Measurements from ENCODE around the gene REC8.
"Not testable (repeated sequence)": the region's sequence is repeated elsewhere in the genome, so short reads cannot be mapped to it uniquely, and the experiment has no call there.

Gene REC8

GRCh38 chr14:24219080-24219479 lies 47.2 kb downstream of the REC8 start:
- no peak for DNase-seq (ENCODE audit: low read depth)
- TF ChIP-seq CTCF (IDR thresholded peaks at IDR 0.05; ENCODE audit: low read length, missing control alignments) = no peak
- no peak overlapping the region for H3K4me3 ChIP-seq (replicated peaks; ENCODE audit: low read depth, low read length)

- no peak for DNase-seq (ENCODE audit: low read depth)
- TF ChIP-seq CTCF (IDR thresholded peaks at IDR 0.05; ENCODE audit: low read length, missing control alignments) = no peak
- H3K4me3 ChIP-seq (replicated peaks; ENCODE audit: low read depth, low read length) = no peak overlapping the region
Measured at GRCh38 chr14:24219521-24219920, 47.6 kb downstream of the REC8 start.

GRCh38 chr14:24222987-24223386 lies 51.1 kb downstream of the REC8 start:
- not testable (repeated sequence) for DNase-seq (ENCODE audit: low read depth); H3K4me3 ChIP-seq (replicated peaks; ENCODE audit: low read depth, low read length)

GRCh38 chr14:24224618-24225071 lies 52.8 kb downstream of the REC8 start:
- TF ChIP-seq CTCF (IDR thresholded peaks at IDR 0.05; ENCODE audit: low read length, missing control alignments) = no peak
- H3K4me3 ChIP-seq (replicated peaks; ENCODE audit: low read depth, low read length) = no peak overlapping the region
- peak; percentile 97 for DNase-seq (ENCODE audit: low read depth)

- H3K4me3 ChIP-seq (replicated peaks; ENCODE audit: low read depth, low read length) = no peak overlapping the region
- DNase-seq (ENCODE audit: low read depth) = no peak
- TF ChIP-seq CTCF (IDR thresholded peaks at IDR 0.05; ENCODE audit: low read length, missing control alignments) = no peak
Measured at GRCh38 chr14:24226473-24226872, 54.6 kb downstream of the REC8 start.

GRCh38 chr14:24228902-24229301 lies 57.0 kb downstream of the REC8 start:
- TF ChIP-seq CTCF (IDR thresholded peaks at IDR 0.05; ENCODE audit: low read length, missing control alignments) = no peak
- no peak for DNase-seq (ENCODE audit: low read depth)
- H3K4me3 ChIP-seq (replicated peaks; ENCODE audit: low read depth, low read length) = no peak overlapping the region
